Measurements from ENCODE around the gene SRSF11. TPM values are rescaled to one million over a fixed set of nuclear protein-coding genes. Genes with fewer than 3 reads are reported as not detected.

SRSF11 gene
- polyA plus RNA-seq, 1 donor from 2014 or later = 514 TPM

DNA sequence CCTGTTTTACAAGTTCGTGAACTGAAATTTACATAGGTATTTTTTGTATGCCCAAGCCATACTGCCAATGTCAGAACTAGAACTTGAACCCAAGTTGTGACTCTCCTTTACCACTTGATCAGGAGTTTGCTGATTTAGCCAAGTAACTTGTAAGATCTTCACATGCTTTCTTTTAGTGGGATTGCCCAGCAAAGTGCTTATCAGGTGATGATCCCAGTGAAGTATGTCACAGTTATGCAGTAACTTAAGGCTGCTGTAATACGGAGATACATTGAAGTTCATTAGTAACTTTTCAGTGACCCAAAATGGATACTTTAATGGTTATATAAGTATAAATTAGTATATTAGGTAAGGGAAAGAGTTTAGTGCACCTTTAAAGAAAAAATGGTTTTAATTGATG lies 3.8 kb downstream of the SRSF11 start:
- peaks cover 7% of the 10 kb centered on the region for H3K36me3 ChIP-seq (ENCODE audit: insufficient read depth, low read length)
- TF ChIP-seq, protein P1, sequence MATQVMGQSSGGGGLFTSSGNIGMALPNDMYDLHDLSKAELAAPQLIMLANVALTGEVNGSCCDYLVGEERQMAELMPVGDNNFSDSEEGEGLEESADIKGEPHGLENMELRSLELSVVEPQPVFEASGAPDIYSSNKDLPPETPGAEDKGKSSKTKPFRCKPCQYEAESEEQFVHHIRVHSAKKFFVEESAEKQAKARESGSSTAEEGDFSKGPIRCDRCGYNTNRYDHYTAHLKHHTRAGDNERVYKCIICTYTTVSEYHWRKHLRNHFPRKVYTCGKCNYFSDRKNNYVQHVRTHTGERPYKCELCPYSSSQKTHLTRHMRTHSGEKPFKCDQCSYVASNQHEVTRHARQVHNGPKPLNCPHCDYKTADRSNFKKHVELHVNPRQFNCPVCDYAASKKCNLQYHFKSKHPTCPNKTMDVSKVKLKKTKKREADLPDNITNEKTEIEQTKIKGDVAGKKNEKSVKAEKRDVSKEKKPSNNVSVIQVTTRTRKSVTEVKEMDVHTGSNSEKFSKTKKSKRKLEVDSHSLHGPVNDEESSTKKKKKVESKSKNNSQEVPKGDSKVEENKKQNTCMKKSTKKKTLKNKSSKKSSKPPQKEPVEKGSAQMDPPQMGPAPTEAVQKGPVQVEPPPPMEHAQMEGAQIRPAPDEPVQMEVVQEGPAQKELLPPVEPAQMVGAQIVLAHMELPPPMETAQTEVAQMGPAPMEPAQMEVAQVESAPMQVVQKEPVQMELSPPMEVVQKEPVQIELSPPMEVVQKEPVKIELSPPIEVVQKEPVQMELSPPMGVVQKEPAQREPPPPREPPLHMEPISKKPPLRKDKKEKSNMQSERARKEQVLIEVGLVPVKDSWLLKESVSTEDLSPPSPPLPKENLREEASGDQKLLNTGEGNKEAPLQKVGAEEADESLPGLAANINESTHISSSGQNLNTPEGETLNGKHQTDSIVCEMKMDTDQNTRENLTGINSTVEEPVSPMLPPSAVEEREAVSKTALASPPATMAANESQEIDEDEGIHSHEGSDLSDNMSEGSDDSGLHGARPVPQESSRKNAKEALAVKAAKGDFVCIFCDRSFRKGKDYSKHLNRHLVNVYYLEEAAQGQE (IDR thresholded peaks at IDR 0.05; ENCODE audit: borderline replicate concordance) = no peak
- TF ChIP-seq EP300 (conservative IDR thresholded peaks at IDR 0.05; ENCODE audit: poor library complexity, severe bottlenecking) = no peak
- H3F3A ChIP-seq (ENCODE audit: insufficient read depth, low read length, poor library complexity, severe bottlenecking) = peaks cover 10% of the 10 kb centered on the region
- H3K27me3 ChIP-seq (ENCODE audit: insufficient read depth, low read depth, low read length) = no peaks in the 10 kb centered on the region
- peaks cover 33% of the 10 kb centered on the region for H4K20me1 ChIP-seq (ENCODE audit: insufficient read depth)
- H3K9me3 ChIP-seq (ENCODE audit: low read length) = no peaks in the 10 kb centered on the region
- H3K9me2 ChIP-seq (ENCODE audit: insufficient read depth, low read length) = no peaks in the 10 kb centered on the region
- no peak overlapping the region for H3K4me2 ChIP-seq (ENCODE audit: low read length)
- peak overlapping the region; percentile 87 for H3K4me3 ChIP-seq (ENCODE audit: low read length)
- no peak overlapping the region for H3K9ac ChIP-seq (ENCODE audit: low read length)
- no peak overlapping the region for H2AFZ ChIP-seq (ENCODE audit: low read depth, low read length)
- H3K79me2 ChIP-seq (replicated peaks; ENCODE audit: insufficient read depth, low read length) = peaks cover 76% of the 10 kb centered on the region
- H3K27ac ChIP-seq (ENCODE audit: low read length) = no peak overlapping the region

DNA sequence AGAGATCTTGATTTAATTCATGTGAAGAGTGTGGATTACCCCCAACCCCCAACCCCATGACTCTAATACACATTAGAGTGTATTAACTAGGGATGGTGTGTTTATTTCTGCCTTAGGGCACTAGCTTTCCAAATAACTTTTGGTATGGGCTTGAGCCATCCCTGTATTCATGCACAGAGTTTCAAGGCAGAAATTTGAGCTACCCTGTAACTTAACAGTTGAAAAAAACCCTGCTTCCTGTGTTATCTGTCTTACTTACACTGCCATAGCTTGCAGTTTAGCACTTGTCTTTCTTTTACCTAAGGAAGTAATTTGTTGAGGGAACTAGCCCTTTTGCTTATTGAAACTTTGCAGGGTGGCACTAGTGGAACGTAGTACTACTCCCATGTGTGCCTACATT lies 6.3 kb downstream of the SRSF11 start:
- no peaks in the 10 kb centered on the region for H3K9me2 ChIP-seq (ENCODE audit: insufficient read depth, low read length)
- no peak overlapping the region for H3K4me3 ChIP-seq (ENCODE audit: low read length)
- H2AFZ ChIP-seq (ENCODE audit: low read depth, low read length) = no peak overlapping the region
- peaks cover 21% of the 10 kb centered on the region for H3K36me3 ChIP-seq (ENCODE audit: insufficient read depth, low read length)
- no peak overlapping the region for H3K9ac ChIP-seq (ENCODE audit: low read length)
- no peaks in the 10 kb centered on the region for H3K27me3 ChIP-seq (ENCODE audit: insufficient read depth, low read depth, low read length)
- peaks cover 68% of the 10 kb centered on the region for H3K79me2 ChIP-seq (replicated peaks; ENCODE audit: insufficient read depth, low read length)
- peaks cover 33% of the 10 kb centered on the region for H4K20me1 ChIP-seq (ENCODE audit: insufficient read depth)
- H3F3A ChIP-seq (ENCODE audit: insufficient read depth, low read length, poor library complexity, severe bottlenecking) = peaks cover 3% of the 10 kb centered on the region
- TF ChIP-seq EZH2 (IDR thresholded peaks at IDR 0.05; ENCODE audit: borderline replicate concordance, insufficient read depth, low read length, poor library complexity, severe bottlenecking) = no peak
- no peak for TF ChIP-seq MXI1 (conservative IDR thresholded peaks at IDR 0.05; ENCODE audit: poor library complexity, severe bottlenecking)
- TF ChIP-seq EP300 (conservative IDR thresholded peaks at IDR 0.05; ENCODE audit: poor library complexity, severe bottlenecking) = no peak
- TF ChIP-seq SMC3 (conservative IDR thresholded peaks at IDR 0.05; ENCODE audit: poor library complexity) = no peak
- TF ChIP-seq RAD21 (conservative IDR thresholded peaks at IDR 0.05) = no peak
- TF ChIP-seq, protein P2, sequence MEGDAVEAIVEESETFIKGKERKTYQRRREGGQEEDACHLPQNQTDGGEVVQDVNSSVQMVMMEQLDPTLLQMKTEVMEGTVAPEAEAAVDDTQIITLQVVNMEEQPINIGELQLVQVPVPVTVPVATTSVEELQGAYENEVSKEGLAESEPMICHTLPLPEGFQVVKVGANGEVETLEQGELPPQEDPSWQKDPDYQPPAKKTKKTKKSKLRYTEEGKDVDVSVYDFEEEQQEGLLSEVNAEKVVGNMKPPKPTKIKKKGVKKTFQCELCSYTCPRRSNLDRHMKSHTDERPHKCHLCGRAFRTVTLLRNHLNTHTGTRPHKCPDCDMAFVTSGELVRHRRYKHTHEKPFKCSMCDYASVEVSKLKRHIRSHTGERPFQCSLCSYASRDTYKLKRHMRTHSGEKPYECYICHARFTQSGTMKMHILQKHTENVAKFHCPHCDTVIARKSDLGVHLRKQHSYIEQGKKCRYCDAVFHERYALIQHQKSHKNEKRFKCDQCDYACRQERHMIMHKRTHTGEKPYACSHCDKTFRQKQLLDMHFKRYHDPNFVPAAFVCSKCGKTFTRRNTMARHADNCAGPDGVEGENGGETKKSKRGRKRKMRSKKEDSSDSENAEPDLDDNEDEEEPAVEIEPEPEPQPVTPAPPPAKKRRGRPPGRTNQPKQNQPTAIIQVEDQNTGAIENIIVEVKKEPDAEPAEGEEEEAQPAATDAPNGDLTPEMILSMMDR (IDR thresholded peaks at IDR 0.05; ENCODE audit: poor library complexity, severe bottlenecking) = no peak
- no peak for TF ChIP-seq TAF1 (IDR thresholded peaks at IDR 0.05; ENCODE audit: low read depth)
- TF ChIP-seq, protein P1 (IDR thresholded peaks at IDR 0.05; ENCODE audit: borderline replicate concordance) = no peak
- TF ChIP-seq POLR2AphosphoS5 (IDR thresholded peaks at IDR 0.05) = no peak
- no peaks in the 10 kb centered on the region for H3K9me3 ChIP-seq (ENCODE audit: low read length)
- no peak overlapping the region for H3K27ac ChIP-seq (ENCODE audit: low read length)
- H3K4me2 ChIP-seq (ENCODE audit: low read length) = no peak overlapping the region

All from neural cell (in vitro differentiated cells).